HL-60 (cell line): ENCODE measurements around the gene RPL10.

ENCODE experiments used
- DNase-seq, 2 experiments: peaks; one replicate each; pipeline ENCODE4 v3.0.0-alpha.2; 2010 to 2020; ENCODE audit warnings: low read depth in 1 of 2, low spot score in 1 of 2
- H3K27ac ChIP-seq: fragments of 250-450 bp; sonication (Bioruptor Pico); replicated peaks from 2 replicates; pipeline ENCODE4 v1.5.1; 2020; ENCODE audit warnings: mild to moderate bottlenecking, moderate library complexity
- H3K27me3 ChIP-seq: fragments of 250-450 bp; sonication (Bioruptor Pico); 2 replicates; pipeline ENCODE4 v1.5.1; 2021; ENCODE audit warnings: mild to moderate bottlenecking, moderate library complexity; ENCODE audit not compliant: insufficient read depth, poor library complexity, severe bottlenecking
- H3K4me3 ChIP-seq: replicated peaks from 2 replicates; pipeline ENCODE4 v1.5.1; 2011; ENCODE audit warnings: mild to moderate bottlenecking, control low read depth, low read length; ENCODE audit not compliant: insufficient read depth
- GABPA ChIP-seq: IDR thresholded peaks from 2 replicates; pipeline ENCODE4 v1.6.1; 2012; ENCODE audit warnings: low read depth
- POLR2AphosphoS5 ChIP-seq: IDR thresholded peaks from 2 replicates; pipeline ENCODE4 v1.6.1; 2012; ENCODE audit warnings: low read depth
- REST ChIP-seq: IDR thresholded peaks from 2 replicates; pipeline ENCODE4 v1.6.1; 2012; ENCODE audit warnings: low read depth; ENCODE audit not compliant: insufficient replicate concordance
- SPI1 ChIP-seq: IDR thresholded peaks from 2 replicates; pipeline ENCODE4 v1.6.1; 2012; ENCODE audit warnings: low read depth, mild to moderate bottlenecking, borderline replicate concordance
- TF ChIP-seq, protein P1 (sequence below): IDR thresholded peaks from one replicate; pipeline ENCODE4 v1.5.1; 2011; ENCODE audit warnings: low read length, control low read depth, inconsistent platforms; ENCODE audit not compliant: insufficient read depth

Gene RPL10

DNA sequence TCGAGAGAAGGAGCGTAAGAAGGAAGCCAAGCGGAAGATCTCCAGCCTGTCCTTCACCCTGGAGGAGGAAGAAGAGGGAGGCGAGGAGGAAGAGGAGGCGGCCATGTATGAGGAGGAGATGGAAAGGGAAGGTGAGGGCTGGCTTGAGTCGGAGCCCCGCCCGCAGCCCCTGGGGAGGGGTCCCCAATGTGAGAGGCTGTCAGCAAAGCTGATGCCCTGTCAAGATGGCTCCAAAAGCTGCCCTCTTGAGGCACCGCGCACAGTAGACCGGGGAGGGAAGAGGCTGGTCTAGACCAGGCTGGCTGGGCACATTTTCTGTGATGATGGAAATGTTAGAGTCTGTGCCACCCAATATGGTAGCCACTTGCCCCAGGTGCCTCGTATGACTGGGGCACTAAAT, 48.3 kb downstream of the RPL10 start:
- no peak for DNase-seq
- Histone ChIP-seq H3K4me3 (no peak overlapping the region), H3K27ac (no peak overlapping the region), H3K27me3 (no peaks in the 10 kb centered on the region)
- TF ChIP-seq, protein P1, sequence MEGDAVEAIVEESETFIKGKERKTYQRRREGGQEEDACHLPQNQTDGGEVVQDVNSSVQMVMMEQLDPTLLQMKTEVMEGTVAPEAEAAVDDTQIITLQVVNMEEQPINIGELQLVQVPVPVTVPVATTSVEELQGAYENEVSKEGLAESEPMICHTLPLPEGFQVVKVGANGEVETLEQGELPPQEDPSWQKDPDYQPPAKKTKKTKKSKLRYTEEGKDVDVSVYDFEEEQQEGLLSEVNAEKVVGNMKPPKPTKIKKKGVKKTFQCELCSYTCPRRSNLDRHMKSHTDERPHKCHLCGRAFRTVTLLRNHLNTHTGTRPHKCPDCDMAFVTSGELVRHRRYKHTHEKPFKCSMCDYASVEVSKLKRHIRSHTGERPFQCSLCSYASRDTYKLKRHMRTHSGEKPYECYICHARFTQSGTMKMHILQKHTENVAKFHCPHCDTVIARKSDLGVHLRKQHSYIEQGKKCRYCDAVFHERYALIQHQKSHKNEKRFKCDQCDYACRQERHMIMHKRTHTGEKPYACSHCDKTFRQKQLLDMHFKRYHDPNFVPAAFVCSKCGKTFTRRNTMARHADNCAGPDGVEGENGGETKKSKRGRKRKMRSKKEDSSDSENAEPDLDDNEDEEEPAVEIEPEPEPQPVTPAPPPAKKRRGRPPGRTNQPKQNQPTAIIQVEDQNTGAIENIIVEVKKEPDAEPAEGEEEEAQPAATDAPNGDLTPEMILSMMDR: no peak
- no peak for TF ChIP-seq POLR2AphosphoS5
- TF ChIP-seq GABPA: no peak
- no peak for TF ChIP-seq REST
- TF ChIP-seq SPI1: no peak

DNA sequence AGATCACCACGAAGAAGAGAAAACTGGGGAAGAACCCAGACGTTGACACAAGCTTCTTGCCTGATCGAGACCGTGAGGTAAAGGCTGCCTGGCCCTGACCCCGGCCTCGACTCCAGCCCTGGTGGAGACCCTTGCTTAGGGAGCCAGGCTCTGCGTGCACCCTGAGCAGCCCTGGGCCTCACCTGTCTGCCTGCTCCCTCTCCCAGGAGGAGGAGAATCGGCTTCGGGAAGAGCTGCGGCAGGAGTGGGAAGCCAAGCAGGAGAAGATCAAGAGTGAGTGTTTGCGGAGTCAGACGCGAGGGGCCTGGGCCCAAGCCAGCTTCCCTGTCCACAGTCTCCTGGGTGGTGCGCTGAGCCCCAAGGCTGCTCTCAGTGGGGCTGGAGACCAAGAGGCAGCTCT, 50.3 kb downstream of the RPL10 start:
- Histone ChIP-seq H3K27me3 (no peaks in the 10 kb centered on the region), H3K27ac (no peak overlapping the region), H3K4me3 (no peak overlapping the region)
- no peak for DNase-seq
- no peak for TF ChIP-seq SPI1
- no peak for TF ChIP-seq GABPA
- TF ChIP-seq REST: no peak
- TF ChIP-seq POLR2AphosphoS5: no peak
- TF ChIP-seq, protein P1: no peak

DNA sequence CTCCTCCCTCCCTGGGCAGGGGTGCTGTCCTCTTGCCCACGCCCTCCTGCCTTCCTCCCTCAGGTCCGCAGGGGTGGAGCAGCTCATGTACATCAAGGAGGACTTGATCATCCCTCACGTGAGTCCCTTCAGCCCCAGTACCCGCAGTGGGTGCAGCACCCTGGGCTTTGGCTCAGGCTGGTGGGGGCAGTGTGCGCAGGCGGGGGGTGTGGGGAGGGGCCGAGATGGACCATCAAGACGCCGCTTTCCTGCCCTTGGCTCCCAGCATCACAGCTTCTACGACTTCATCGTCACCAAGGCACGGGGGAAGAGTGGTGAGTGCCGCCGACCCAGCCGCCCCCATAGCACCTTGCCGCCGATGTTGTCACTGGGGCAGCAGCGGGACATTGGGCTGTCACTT, 51.4 kb downstream of the RPL10 start:
- no peak overlapping the region for H3K27ac ChIP-seq
- DNase-seq: no peak
- no peaks in the 10 kb centered on the region for H3K27me3 ChIP-seq
- TF ChIP-seq, protein P1: no peak
- TF ChIP-seq REST (no peak), GABPA (no peak), SPI1 (no peak), POLR2AphosphoS5 (no peak)
- H3K4me3 ChIP-seq: no peak overlapping the region
